Rectal smooth muscle tissue (tissue), 1 donor: Measurements from ENCODE around the gene CSF2.

Source experiments
- H3K27ac ChIP-seq: one replicate; pipeline ENCODE4 v1.7.0; 2013; ENCODE audit warnings: low read depth, low read length, inconsistent platforms
- H3K27me3 ChIP-seq: one replicate; pipeline ENCODE4 v1.7.0; 2013; ENCODE audit warnings: low read length; ENCODE audit not compliant: control insufficient read depth, insufficient read depth
- H3K36me3 ChIP-seq: one replicate; pipeline ENCODE4 v1.7.0; 2013; ENCODE audit warnings: low read length; ENCODE audit not compliant: control insufficient read depth, insufficient read depth
- H3K4me1 ChIP-seq: one replicate; pipeline ENCODE4 v1.7.0; 2013; ENCODE audit warnings: low read length; ENCODE audit not compliant: control insufficient read depth, insufficient read depth
- H3K4me3 ChIP-seq: one replicate; pipeline ENCODE4 v1.7.0; 2013; ENCODE audit warnings: low read length
- H3K9ac ChIP-seq: one replicate; pipeline ENCODE4 v1.7.0; 2013; ENCODE audit warnings: low read length

The CSF2 gene

GRCh38 chr5:132065951-132066701, 7.5 kb upstream of the CSF2 start:
- Histone ChIP-seq H3K27me3 (no peaks in the 10 kb centered on the region), H3K9ac (no peak overlapping the region), H3K27ac (no peak overlapping the region)

DNA sequence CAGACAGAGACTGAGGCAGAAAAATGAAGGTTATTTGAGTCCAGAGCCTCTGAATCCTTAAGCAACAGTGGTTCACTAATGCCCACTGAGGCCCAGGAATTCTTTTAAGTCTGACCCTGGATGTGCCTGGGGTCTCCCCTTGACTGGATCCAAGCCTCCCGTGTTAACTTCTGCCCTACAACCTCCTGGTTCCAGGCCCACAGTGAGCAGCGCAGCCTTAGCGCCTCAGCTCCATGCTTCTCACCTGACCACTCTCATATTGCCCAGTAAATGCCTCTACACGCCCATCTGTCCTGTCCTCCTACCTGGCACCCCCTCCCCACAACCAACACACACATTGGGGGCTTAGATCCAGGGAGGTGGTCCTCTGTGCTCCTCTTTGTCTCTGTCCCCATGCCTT, 6.7 kb upstream of the CSF2 start:
- H3K36me3 ChIP-seq: no peaks in the 10 kb centered on the region
- no peak overlapping the region for H3K4me3 ChIP-seq
- H3K27ac ChIP-seq: no peak overlapping the region
- no peak overlapping the region for H3K9ac ChIP-seq
- no peaks in the 10 kb centered on the region for H3K4me1 ChIP-seq
- no peaks in the 10 kb centered on the region for H3K27me3 ChIP-seq

More at GRCh38 chr5:132065951-132066701, 7.5 kb upstream of the CSF2 start:
- Histone ChIP-seq H3K4me1 (no peaks in the 10 kb centered on the region), H3K36me3 (no peaks in the 10 kb centered on the region), H3K4me3 (no peak overlapping the region)

DNA sequence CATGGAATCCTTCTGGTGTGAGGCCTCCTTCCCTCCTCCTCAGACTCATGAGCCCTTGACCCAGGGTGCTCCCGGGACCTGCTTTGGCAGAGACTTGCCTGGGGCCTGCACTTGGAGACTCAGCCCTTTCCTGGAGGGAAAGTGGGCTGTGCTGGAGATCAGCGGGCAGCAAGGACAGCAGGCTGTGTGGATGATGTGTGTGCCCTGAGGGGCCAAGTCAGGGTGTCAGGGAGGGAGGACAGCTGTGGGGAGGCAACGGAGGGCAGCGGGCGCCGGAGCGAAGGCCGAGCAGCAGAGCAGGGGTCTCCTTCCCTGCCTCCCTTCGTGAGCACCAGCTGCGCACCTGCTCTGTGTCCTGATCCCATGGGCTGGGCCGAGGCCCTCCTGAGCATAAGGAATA, 6.1 kb upstream of the CSF2 start:
- Histone ChIP-seq H3K4me3 (no peak overlapping the region), H3K27me3 (no peaks in the 10 kb centered on the region), H3K9ac (no peak overlapping the region), H3K4me1 (no peaks in the 10 kb centered on the region), H3K27ac (no peak overlapping the region), H3K36me3 (no peaks in the 10 kb centered on the region)

DNA sequence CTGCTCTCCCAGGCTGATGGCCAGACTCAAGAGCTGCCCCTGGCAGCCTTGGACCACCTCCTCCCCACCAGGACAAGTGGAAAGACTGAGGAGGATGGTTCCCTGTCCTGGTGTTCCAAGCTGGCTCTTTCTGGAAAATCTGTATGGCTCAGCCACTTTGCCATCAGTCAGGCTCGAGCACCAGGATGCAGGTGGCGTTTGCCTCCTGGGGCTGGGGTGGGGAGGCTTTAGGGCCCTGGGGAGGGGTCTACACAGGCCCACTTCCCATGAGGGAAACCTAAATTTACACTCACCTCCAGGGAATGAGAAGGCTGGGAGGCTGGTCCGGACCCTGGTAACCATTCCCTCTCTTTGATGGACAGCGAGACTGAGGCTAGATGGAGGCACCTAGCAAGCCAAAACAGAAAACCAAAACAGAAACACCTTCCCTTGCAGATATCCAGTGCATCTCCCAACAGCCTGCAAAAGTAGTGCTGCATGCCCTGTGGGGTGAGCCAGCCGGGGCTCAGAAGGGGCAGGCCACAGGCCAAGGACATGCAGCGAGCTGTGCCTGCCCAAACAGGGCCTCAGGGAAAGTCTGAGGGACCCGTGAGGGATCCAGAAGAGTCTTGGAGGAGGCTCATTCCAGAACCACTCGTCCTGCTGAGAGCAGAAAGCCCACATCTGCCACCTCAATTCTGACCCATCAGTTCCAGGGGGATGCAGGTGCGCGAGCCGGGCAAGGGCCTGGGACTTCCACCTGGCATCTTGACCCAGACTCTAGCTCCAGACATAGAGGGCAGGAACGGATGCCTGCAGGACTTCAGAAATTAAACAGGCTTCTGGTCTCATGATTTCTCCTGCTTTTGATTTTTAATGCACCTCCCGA, 5.4 kb upstream of the CSF2 start:
- no peaks in the 10 kb centered on the region for H3K27me3 ChIP-seq
- no peak overlapping the region for H3K27ac ChIP-seq
- H3K36me3 ChIP-seq: no peaks in the 10 kb centered on the region
- H3K4me1 ChIP-seq: no peaks in the 10 kb centered on the region
- no peak overlapping the region for H3K9ac ChIP-seq
- H3K4me3 ChIP-seq: no peak overlapping the region

GRCh38 chr5:132069561-132069960, 4.0 kb upstream of the CSF2 start:
- H3K4me3 ChIP-seq: no peak overlapping the region
- H3K27me3 ChIP-seq: no peaks in the 10 kb centered on the region
- H3K9ac ChIP-seq: no peak overlapping the region
- H3K4me1 ChIP-seq: no peaks in the 10 kb centered on the region
- no peak overlapping the region for H3K27ac ChIP-seq
- no peaks in the 10 kb centered on the region for H3K36me3 ChIP-seq

GRCh38 chr5:132069994-132070393, 3.6 kb upstream of the CSF2 start:
- Histone ChIP-seq H3K27ac (no peak overlapping the region), H3K27me3 (no peaks in the 10 kb centered on the region), H3K9ac (no peak overlapping the region), H3K36me3 (no peaks in the 10 kb centered on the region), H3K4me1 (no peaks in the 10 kb centered on the region), H3K4me3 (no peak overlapping the region)

DNA sequence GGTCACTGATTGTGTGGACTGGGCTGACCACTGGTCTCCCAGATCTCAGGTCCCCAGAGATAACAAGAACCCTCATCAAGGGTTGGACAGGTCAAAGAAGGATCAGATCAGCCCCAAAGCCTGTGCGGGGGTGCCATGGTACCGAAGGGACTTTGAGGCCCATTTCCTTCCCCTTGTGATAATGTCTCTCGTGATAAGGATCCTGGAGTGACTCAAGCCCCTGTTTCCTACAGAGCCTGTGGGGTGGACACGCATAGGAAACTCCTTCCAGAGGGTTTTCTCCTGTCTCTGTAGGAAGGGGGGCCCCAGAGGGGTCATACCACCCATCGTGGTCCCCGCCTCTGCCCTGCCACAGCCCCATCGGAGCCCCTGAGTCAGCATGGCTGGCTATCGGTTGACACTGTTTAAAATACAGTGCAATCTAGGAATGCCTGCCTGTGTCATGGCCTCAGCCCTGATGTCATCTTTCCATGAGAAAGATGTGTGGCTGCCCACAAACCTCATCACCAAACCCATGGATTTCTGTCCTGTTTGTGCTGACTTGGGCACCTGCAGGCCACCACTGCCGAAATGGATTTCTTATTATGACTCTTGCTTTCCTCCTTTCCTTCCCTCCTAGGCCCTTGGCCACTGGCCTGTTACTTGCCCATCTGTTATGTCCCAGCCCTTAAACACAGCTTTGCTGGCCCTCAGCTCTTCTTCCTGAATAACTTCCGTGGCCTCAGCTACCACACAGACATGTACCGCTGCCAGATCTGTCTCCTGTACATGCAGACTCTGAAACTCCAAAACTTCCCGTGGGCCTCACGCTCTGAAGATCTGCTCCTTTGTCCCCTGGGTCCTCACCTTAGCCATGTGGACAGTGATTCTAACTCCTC, 2.9 kb upstream of the CSF2 start:
- no peaks in the 10 kb centered on the region for H3K27me3 ChIP-seq
- H3K4me1 ChIP-seq: no peaks in the 10 kb centered on the region
- H3K36me3 ChIP-seq: no peaks in the 10 kb centered on the region
- no peak overlapping the region for H3K9ac ChIP-seq
- no peak overlapping the region for H3K27ac ChIP-seq
- no peak overlapping the region for H3K4me3 ChIP-seq

- H3K27ac ChIP-seq: no peak overlapping the region
These were observed 2.3 kb upstream of the CSF2 start for GRCh38 chr5:132071338-132071707.

DNA sequence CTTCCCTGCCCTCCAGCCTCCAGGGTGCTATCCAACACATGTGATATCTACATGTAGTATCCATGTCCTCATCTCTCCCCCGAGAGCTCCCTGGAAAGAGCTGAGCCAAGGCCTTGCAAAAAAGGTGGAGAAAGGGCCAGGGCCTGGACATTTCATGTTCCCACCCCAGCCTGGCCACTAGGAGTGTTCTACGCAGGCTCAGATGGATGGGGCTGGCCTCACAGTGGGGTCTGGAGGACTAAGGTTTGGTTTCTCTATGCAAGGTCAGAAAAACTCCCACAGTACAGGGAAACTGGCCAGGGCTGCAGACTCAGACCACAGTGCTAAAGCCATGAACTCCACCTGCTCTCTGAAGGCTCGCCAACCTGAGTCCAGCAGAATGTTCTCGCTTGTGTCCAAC, 1.5 kb upstream of the CSF2 start:
- Histone ChIP-seq H3K36me3 (no peaks in the 10 kb centered on the region), H3K4me3 (no peak overlapping the region), H3K27me3 (no peaks in the 10 kb centered on the region), H3K27ac (no peak overlapping the region), H3K9ac (no peak overlapping the region), H3K4me1 (no peaks in the 10 kb centered on the region)

More at GRCh38 chr5:132071338-132071707, 2.3 kb upstream of the CSF2 start:
- H3K9ac ChIP-seq: no peak overlapping the region
- H3K27me3 ChIP-seq: no peaks in the 10 kb centered on the region
- H3K4me3 ChIP-seq: no peak overlapping the region
- no peaks in the 10 kb centered on the region for H3K4me1 ChIP-seq
- no peaks in the 10 kb centered on the region for H3K36me3 ChIP-seq

GRCh38 chr5:132072528-132072927, 1.1 kb upstream of the CSF2 start:
- Histone ChIP-seq H3K27me3 (no peaks in the 10 kb centered on the region), H3K4me3 (no peak overlapping the region), H3K36me3 (no peaks in the 10 kb centered on the region), H3K4me1 (no peaks in the 10 kb centered on the region), H3K9ac (no peak overlapping the region), H3K27ac (no peak overlapping the region)

DNA sequence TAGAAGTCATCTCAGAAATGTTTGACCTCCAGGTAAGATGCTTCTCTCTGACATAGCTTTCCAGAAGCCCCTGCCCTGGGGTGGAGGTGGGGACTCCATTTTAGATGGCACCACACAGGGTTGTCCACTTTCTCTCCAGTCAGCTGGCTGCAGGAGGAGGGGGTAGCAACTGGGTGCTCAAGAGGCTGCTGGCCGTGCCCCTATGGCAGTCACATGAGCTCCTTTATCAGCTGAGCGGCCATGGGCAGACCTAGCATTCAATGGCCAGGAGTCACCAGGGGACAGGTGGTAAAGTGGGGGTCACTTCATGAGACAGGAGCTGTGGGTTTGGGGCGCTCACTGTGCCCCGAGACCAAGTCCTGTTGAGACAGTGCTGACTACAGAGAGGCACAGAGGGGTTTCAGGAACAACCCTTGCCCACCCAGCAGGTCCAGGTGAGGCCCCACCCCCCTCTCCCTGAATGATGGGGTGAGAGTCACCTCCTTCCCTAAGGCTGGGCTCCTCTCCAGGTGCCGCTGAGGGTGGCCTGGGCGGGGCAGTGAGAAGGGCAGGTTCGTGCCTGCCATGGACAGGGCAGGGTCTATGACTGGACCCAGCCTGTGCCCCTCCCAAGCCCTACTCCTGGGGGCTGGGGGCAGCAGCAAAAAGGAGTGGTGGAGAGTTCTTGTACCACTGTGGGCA, 642 bp downstream of the CSF2 start:
- Histone ChIP-seq H3K4me3 (no peak overlapping the region), H3K36me3 (no peaks in the 10 kb centered on the region), H3K27ac (no peak overlapping the region), H3K4me1 (no peaks in the 10 kb centered on the region), H3K9ac (no peak overlapping the region), H3K27me3 (no peaks in the 10 kb centered on the region)
